WTC11 (cell line): ENCODE data around the gene ICA1. TPM values are rescaled to one million over a fixed set of nuclear protein-coding genes. Genes with fewer than 3 reads are reported as not detected.

ENCODE experiments used
- ATAC-seq: fragments of 200-7000 bp; cut with Tn5 transposase; 2 replicates; pipeline ENCODE4 v1.10.0; 2021; ENCODE audit warnings: mild to moderate bottlenecking, moderate library complexity
- CTCF ChIA-PET: fragments of 300-600 bp; sonication (Branson Sonifier 250); formaldehyde crosslinking; loops from one replicate; lab custom pipeline; 2021; ENCODE audit warnings: antibody characterized with exemption; lab: Charles Lee
- POLR2A ChIA-PET: fragments of 350-600 bp; sonication (Branson Sonifier 250); formaldehyde crosslinking; loops from one replicate; lab custom pipeline; 2021; ENCODE audit warnings: antibody characterized with exemption; lab: Charles Lee
- DNase-seq: peaks from one replicate; pipeline ENCODE4 v3.0.0; 2021; ENCODE audit warnings: low spot score
- H3K27ac Mint-ChIP-seq: 2 replicates; pipeline ENCODE4 v1.8.0; 2021; ENCODE audit warnings: mixed read lengths
- H3K27me3 Mint-ChIP-seq: 2 replicates; pipeline ENCODE4 v1.8.0; 2021; ENCODE audit warnings: low read depth, mild to moderate bottlenecking, moderate library complexity, mixed read lengths
- H3K36me3 Mint-ChIP-seq: 2 replicates; pipeline ENCODE4 v1.8.0; 2021; ENCODE audit warnings: mixed read lengths
- H3K4me1 Mint-ChIP-seq: 2 replicates; pipeline ENCODE4 v1.8.0; 2022; ENCODE audit warnings: mixed read lengths
- H3K4me3 Mint-ChIP-seq: 2 replicates; pipeline ENCODE4 v1.8.0; 2021; ENCODE audit warnings: mild to moderate bottlenecking, moderate library complexity, mixed read lengths
- H3K9me3 Mint-ChIP-seq: 2 replicates; pipeline ENCODE4 v1.8.0; 2021; ENCODE audit warnings: mixed read lengths
- CBFB ChIP-seq: sonication (generic); formaldehyde crosslinking; IDR thresholded peaks from 2 replicates; pipeline ENCODE4 v1.8.1; 2022; ENCODE audit warnings: mild to moderate bottlenecking, low read depth, missing genetic modification reagents
- ETV6 ChIP-seq: sonication (generic); formaldehyde crosslinking; IDR thresholded peaks from 2 replicates; pipeline ENCODE4 v1.8.1; 2022; ENCODE audit warnings: mild to moderate bottlenecking, missing genetic modification reagents
- FOXP1 ChIP-seq: sonication (generic); formaldehyde crosslinking; IDR thresholded peaks from 2 replicates; pipeline ENCODE4 v1.8.0; 2022; ENCODE audit warnings: missing genetic modification reagents, mild to moderate bottlenecking, moderate library complexity, borderline replicate concordance
- MXD4 ChIP-seq: fragments of 250-450 bp; sonication (Bioruptor Pico); IDR thresholded peaks from 2 replicates; pipeline ENCODE4 v1.8.0; 2021; ENCODE audit warnings: mild to moderate bottlenecking, moderate library complexity, borderline replicate concordance
- NFYB ChIP-seq: sonication (generic); formaldehyde crosslinking; conservative IDR thresholded peaks from 2 replicates; pipeline ENCODE4 v1.8.0; 2022; ENCODE audit warnings: low read depth, missing genetic modification reagents
- PRRX2 ChIP-seq: fragments of 250-450 bp; sonication (Bioruptor Pico); IDR thresholded peaks from 2 replicates; pipeline ENCODE4 v1.8.0; 2021; ENCODE audit warnings: mild to moderate bottlenecking
- TCF7 ChIP-seq: sonication (generic); formaldehyde crosslinking; IDR thresholded peaks from 2 replicates; pipeline ENCODE4 v1.8.0; 2022; ENCODE audit warnings: mild to moderate bottlenecking, low read depth, missing genetic modification reagents, moderate library complexity
- TEAD4 ChIP-seq: sonication (generic); formaldehyde crosslinking; IDR thresholded peaks from 2 replicates; pipeline ENCODE4 v1.8.0; 2022; ENCODE audit warnings: mild to moderate bottlenecking, missing genetic modification reagents
- ZBTB21 ChIP-seq: sonication (generic); formaldehyde crosslinking; IDR thresholded peaks from 2 replicates; pipeline ENCODE4 v1.8.1; 2023; ENCODE audit warnings: mild to moderate bottlenecking, missing genetic modification reagents, borderline replicate concordance
- ZNF219 ChIP-seq: sonication (generic); formaldehyde crosslinking; IDR thresholded peaks from 2 replicates; pipeline ENCODE4 v1.8.0; 2023; ENCODE audit warnings: missing genetic modification reagents, mild to moderate bottlenecking, borderline replicate concordance
- total RNA-seq: library from RNA; stranded (reverse); gene quantifications from 3 replicates; pipeline ENCODE4 v1.2.3, GENCODE V29; 2021
- TF ChIP-seq, protein P1 (sequence below): sonication (generic); formaldehyde crosslinking; conservative IDR thresholded peaks from 2 replicates; pipeline ENCODE4 v1.8.1; 2022; ENCODE audit warnings: mild to moderate bottlenecking, missing genetic modification reagents
- TF ChIP-seq, protein P2 (sequence below): sonication (generic); formaldehyde crosslinking; IDR thresholded peaks from 2 replicates; pipeline ENCODE4 v1.8.1; 2022; ENCODE audit warnings: mild to moderate bottlenecking, moderate library complexity, missing genetic modification reagents
- TF ChIP-seq, protein P3 (sequence below): sonication (generic); formaldehyde crosslinking; IDR thresholded peaks from 2 replicates; pipeline ENCODE4 v1.8.0; 2023; ENCODE audit warnings: missing genetic modification reagents
- TF ChIP-seq, protein P4 (sequence below): sonication (generic); formaldehyde crosslinking; IDR thresholded peaks from 2 replicates; pipeline ENCODE4 v1.8.1; 2023; ENCODE audit warnings: mild to moderate bottlenecking, missing genetic modification reagents, moderate library complexity
- TF ChIP-seq, protein P5 (sequence below): sonication (generic); formaldehyde crosslinking; IDR thresholded peaks from 2 replicates; pipeline ENCODE4 v1.8.0; 2022; ENCODE audit warnings: mild to moderate bottlenecking, missing genetic modification reagents
- TF ChIP-seq, protein P6 (sequence below): sonication (generic); formaldehyde crosslinking; IDR thresholded peaks from 2 replicates; pipeline ENCODE4 v1.8.0; 2022; ENCODE audit warnings: missing genetic modification reagents
- TF ChIP-seq, protein P7 (sequence below): fragments of 250-450 bp; sonication (Bioruptor Pico); IDR thresholded peaks from 2 replicates; pipeline ENCODE4 v1.9.0; 2021; ENCODE audit warnings: mild to moderate bottlenecking, borderline replicate concordance
- TF ChIP-seq, protein P8 (sequence below): sonication (generic); formaldehyde crosslinking; IDR thresholded peaks from 2 replicates; pipeline ENCODE4 v1.8.0; 2023; ENCODE audit warnings: mild to moderate bottlenecking, missing genetic modification reagents
- TF ChIP-seq, protein P9 (sequence below): fragments of 250-450 bp; sonication (Bioruptor Pico); IDR thresholded peaks from 2 replicates; pipeline ENCODE4 v2.1.2; 2022; ENCODE audit warnings: mild to moderate bottlenecking, moderate library complexity

Gene ICA1
- total RNA-seq, 1 experiment from 2014 or later = 31.2 TPM

DNA sequence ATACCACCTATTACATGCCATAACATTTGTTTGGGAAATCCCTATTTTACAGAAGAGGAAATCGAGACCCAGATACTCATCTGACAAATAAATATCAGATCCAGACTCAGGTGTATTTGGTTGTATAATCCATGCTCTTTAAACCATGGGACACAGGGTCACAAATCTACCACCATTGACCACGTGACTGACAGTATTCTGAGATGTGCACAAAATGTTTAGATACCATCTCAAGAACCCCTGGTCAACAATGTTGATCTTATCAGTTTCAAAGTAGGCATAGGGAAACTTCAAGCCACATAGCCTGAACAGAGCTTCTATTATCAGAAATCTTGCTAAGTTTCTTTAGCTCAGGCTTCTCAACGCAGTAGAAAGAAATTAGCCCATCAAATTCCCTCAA, 93.6 kb downstream of the ICA1 start (continued):
- TF ChIP-seq ZNF219 (no peak), CBFB (CRISPR knock-in tag) (no peak)
- TF ChIP-seq, protein P1, sequence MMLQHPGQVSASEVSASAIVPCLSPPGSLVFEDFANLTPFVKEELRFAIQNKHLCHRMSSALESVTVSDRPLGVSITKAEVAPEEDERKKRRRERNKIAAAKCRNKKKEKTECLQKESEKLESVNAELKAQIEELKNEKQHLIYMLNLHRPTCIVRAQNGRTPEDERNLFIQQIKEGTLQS (CRISPR knock-in tag) = no peak

DNA sequence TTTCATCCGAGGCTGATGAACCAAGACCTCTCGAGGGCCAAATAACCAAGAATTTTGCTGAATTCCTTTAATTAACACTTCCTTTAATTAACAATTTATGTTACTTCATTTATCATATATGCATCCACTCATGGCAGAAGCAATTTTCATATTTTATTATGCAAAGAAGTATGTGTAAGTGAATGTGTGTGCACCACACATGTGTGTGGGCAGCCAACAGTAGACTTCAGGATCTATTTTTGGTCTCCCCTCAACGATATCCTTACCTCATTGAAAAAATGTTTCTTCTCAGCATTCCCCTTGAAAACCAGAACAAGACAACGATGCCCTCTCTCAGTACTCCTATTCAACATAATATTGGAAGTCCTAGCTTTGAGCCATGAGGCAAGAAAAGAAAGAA, 96.8 kb downstream of the ICA1 start:
- Mint-ChIP-seq H3K4me1 (peaks cover 23% of the 10 kb centered on the region), H3K36me3 (no peaks in the 10 kb centered on the region), H3K4me3 (no peak overlapping the region), H3K9me3 (no peaks in the 10 kb centered on the region), H3K27ac (no peak overlapping the region), H3K27me3 (no peaks in the 10 kb centered on the region)
- ChIA-PET POLR2A (no interaction called here), CTCF (interaction anchor here (1.1 kb wide), 1 partner anchor 183 kb away, joined by 3 read pairs; no protein-coding TSS in a partner anchor)
- DNase-seq (no peak), ATAC-seq (no peak)
- TF ChIP-seq ETV6 (CRISPR knock-in tag) (no peak), TEAD4 (CRISPR knock-in tag) (no peak), TCF7 (CRISPR knock-in tag) (no peak), FOXP1 (CRISPR knock-in tag) (no peak), NFYB (no peak), ZBTB21 (CRISPR knock-in tag) (no peak), PRRX2 (CRISPR knock-in tag) (no peak), MXD4 (CRISPR knock-in tag) (no peak)
- TF ChIP-seq, protein P2, sequence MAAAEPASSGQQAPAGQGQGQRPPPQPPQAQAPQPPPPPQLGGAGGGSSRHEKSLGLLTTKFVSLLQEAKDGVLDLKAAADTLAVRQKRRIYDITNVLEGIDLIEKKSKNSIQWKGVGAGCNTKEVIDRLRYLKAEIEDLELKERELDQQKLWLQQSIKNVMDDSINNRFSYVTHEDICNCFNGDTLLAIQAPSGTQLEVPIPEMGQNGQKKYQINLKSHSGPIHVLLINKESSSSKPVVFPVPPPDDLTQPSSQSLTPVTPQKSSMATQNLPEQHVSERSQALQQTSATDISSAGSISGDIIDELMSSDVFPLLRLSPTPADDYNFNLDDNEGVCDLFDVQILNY (CRISPR knock-in tag) = no peak
- TF ChIP-seq, protein P3, sequence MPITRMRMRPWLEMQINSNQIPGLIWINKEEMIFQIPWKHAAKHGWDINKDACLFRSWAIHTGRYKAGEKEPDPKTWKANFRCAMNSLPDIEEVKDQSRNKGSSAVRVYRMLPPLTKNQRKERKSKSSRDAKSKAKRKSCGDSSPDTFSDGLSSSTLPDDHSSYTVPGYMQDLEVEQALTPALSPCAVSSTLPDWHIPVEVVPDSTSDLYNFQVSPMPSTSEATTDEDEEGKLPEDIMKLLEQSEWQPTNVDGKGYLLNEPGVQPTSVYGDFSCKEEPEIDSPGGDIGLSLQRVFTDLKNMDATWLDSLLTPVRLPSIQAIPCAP (CRISPR knock-in tag) = no peak
- TF ChIP-seq, protein P4, sequence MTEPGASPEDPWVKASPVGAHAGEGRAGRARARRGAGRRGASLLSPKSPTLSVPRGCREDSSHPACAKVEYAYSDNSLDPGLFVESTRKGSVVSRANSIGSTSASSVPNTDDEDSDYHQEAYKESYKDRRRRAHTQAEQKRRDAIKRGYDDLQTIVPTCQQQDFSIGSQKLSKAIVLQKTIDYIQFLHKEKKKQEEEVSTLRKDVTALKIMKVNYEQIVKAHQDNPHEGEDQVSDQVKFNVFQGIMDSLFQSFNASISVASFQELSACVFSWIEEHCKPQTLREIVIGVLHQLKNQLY (CRISPR knock-in tag) = no peak
- TF ChIP-seq, protein P5, sequence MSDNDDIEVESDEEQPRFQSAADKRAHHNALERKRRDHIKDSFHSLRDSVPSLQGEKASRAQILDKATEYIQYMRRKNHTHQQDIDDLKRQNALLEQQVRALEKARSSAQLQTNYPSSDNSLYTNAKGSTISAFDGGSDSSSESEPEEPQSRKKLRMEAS (CRISPR knock-in tag) = no peak
- TF ChIP-seq, protein P6, sequence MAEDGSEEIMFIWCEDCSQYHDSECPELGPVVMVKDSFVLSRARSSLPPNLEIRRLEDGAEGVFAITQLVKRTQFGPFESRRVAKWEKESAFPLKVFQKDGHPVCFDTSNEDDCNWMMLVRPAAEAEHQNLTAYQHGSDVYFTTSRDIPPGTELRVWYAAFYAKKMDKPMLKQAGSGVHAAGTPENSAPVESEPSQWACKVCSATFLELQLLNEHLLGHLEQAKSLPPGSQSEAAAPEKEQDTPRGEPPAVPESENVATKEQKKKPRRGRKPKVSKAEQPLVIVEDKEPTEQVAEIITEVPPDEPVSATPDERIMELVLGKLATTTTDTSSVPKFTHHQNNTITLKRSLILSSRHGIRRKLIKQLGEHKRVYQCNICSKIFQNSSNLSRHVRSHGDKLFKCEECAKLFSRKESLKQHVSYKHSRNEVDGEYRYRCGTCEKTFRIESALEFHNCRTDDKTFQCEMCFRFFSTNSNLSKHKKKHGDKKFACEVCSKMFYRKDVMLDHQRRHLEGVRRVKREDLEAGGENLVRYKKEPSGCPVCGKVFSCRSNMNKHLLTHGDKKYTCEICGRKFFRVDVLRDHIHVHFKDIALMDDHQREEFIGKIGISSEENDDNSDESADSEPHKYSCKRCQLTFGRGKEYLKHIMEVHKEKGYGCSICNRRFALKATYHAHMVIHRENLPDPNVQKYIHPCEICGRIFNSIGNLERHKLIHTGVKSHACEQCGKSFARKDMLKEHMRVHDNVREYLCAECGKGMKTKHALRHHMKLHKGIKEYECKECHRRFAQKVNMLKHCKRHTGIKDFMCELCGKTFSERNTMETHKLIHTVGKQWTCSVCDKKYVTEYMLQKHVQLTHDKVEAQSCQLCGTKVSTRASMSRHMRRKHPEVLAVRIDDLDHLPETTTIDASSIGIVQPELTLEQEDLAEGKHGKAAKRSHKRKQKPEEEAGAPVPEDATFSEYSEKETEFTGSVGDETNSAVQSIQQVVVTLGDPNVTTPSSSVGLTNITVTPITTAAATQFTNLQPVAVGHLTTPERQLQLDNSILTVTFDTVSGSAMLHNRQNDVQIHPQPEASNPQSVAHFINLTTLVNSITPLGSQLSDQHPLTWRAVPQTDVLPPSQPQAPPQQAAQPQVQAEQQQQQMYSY (CRISPR knock-in tag) = no peak
- TF ChIP-seq, protein P7, sequence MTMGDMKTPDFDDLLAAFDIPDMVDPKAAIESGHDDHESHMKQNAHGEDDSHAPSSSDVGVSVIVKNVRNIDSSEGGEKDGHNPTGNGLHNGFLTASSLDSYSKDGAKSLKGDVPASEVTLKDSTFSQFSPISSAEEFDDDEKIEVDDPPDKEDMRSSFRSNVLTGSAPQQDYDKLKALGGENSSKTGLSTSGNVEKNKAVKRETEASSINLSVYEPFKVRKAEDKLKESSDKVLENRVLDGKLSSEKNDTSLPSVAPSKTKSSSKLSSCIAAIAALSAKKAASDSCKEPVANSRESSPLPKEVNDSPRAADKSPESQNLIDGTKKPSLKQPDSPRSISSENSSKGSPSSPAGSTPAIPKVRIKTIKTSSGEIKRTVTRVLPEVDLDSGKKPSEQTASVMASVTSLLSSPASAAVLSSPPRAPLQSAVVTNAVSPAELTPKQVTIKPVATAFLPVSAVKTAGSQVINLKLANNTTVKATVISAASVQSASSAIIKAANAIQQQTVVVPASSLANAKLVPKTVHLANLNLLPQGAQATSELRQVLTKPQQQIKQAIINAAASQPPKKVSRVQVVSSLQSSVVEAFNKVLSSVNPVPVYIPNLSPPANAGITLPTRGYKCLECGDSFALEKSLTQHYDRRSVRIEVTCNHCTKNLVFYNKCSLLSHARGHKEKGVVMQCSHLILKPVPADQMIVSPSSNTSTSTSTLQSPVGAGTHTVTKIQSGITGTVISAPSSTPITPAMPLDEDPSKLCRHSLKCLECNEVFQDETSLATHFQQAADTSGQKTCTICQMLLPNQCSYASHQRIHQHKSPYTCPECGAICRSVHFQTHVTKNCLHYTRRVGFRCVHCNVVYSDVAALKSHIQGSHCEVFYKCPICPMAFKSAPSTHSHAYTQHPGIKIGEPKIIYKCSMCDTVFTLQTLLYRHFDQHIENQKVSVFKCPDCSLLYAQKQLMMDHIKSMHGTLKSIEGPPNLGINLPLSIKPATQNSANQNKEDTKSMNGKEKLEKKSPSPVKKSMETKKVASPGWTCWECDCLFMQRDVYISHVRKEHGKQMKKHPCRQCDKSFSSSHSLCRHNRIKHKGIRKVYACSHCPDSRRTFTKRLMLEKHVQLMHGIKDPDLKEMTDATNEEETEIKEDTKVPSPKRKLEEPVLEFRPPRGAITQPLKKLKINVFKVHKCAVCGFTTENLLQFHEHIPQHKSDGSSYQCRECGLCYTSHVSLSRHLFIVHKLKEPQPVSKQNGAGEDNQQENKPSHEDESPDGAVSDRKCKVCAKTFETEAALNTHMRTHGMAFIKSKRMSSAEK (CRISPR knock-in tag) = no peak
- TF ChIP-seq, protein P8, sequence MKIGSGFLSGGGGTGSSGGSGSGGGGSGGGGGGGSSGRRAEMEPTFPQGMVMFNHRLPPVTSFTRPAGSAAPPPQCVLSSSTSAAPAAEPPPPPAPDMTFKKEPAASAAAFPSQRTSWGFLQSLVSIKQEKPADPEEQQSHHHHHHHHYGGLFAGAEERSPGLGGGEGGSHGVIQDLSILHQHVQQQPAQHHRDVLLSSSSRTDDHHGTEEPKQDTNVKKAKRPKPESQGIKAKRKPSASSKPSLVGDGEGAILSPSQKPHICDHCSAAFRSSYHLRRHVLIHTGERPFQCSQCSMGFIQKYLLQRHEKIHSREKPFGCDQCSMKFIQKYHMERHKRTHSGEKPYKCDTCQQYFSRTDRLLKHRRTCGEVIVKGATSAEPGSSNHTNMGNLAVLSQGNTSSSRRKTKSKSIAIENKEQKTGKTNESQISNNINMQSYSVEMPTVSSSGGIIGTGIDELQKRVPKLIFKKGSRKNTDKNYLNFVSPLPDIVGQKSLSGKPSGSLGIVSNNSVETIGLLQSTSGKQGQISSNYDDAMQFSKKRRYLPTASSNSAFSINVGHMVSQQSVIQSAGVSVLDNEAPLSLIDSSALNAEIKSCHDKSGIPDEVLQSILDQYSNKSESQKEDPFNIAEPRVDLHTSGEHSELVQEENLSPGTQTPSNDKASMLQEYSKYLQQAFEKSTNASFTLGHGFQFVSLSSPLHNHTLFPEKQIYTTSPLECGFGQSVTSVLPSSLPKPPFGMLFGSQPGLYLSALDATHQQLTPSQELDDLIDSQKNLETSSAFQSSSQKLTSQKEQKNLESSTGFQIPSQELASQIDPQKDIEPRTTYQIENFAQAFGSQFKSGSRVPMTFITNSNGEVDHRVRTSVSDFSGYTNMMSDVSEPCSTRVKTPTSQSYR = no peak
- TF ChIP-seq, protein P9, sequence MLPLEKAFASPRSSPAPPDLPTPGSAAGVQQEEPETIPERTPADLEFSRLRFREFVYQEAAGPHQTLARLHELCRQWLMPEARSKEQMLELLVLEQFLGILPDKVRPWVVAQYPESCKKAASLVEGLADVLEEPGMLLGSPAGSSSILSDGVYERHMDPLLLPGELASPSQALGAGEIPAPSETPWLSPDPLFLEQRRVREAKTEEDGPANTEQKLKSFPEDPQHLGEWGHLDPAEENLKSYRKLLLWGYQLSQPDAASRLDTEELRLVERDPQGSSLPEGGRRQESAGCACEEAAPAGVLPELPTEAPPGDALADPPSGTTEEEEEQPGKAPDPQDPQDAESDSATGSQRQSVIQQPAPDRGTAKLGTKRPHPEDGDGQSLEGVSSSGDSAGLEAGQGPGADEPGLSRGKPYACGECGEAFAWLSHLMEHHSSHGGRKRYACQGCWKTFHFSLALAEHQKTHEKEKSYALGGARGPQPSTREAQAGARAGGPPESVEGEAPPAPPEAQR (CRISPR knock-in tag) = no peak
